HG03354 (cell line): ENCODE measurements around the gene FGD5.

Experiments used
- ATAC-seq: cut with Tn5 transposase; IDR thresholded peaks from one replicate; pipeline ENCODE4 v1.9.1; 2021; ENCODE audit warnings: mild to moderate bottlenecking; ENCODE audit not compliant: unreplicated experiment, poor library complexity, severe bottlenecking

The FGD5 gene

DNA sequence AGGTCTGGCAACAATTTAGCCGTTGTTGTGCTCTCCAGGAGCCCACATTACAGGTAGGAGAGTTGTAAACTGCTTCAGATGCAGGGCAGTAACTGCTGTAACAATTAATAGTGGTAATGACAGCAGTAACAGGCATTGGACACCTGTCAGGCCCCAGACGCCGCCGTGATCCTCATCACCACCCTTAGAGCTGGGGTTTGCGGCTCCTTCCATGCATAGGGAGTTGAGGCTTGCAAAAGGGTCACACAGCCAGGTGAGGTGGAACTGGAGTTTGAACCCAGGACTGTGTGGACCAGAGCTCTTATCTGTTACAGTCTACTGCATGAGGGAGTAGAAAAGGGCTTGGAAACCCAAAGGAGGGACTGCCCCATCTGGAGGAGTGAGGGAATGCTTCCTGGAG lies 101.8 kb downstream of the FGD5 start:
- ATAC-seq: no peak

DNA sequence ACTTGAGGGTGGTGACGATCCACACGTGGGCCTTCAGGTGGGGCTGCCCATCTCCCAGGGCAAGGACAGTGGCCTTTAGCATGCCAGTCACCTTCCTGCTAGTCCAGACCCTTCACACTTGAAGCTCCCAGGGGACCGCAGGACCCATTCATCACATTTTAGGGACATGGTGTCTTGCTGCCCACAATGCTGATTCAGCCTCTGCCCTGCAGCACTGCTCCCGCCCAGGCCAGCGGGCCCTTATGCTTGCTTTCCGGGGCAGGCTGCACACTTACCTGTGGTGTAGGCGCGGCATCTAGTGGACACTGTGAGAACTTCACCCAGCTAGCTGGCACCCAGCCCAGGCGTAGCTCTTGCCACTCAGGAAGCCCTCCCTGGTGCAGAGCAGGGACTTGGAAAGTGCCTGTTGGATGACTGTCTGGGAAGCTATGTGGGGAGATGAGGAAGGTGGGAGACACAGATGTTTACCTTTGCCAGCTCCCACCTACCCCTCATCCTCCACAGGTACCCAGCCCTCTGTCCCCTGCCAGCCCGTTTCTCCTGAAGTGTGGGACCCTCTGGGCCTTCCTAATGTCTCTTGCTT lies 102.4 kb downstream of the FGD5 start:
- peak; percentile 92 for ATAC-seq

DNA sequence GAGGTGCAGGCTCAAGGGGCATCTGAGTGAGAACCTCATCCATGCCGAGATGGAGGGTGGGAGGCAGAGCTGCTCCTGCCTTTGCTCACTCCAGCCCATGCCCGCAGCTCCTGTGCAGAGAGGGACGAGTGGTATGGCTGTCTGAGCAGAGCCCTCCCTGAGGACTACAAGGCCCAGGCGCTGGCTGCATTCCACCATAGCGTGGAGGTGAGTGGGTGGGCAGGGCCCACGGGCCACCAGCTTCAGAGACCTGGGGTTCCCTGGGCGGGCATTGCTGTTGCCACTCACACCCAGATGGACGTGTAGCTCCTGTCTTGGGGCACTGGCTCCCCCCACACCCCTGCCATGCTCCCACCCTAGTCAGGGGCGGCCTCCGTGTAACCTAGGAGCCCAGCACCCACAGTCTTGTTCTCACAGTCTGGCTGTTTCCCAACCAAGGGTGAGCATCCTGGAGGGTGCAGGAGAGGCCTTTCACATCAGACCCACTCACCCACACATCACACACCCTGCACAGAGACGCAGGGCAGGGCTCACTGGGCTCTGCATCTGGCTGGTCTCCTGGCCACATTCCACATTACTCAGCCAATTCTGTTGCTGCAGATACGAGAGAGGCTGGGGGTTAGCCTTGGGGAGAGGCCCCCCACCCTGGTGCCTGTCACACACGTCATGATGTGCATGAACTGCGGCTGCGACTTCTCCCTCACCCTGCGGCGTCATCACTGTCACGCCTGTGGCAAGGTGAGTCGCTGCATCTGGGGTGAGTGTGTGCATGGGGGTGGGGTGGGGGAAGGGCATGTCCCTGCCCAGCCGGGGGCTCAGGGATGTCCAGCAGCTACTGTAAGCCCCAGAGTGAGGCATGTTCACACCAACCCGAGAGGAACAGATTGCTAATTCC lies 103.3 kb downstream of the FGD5 start:
- no peak for ATAC-seq

DNA sequence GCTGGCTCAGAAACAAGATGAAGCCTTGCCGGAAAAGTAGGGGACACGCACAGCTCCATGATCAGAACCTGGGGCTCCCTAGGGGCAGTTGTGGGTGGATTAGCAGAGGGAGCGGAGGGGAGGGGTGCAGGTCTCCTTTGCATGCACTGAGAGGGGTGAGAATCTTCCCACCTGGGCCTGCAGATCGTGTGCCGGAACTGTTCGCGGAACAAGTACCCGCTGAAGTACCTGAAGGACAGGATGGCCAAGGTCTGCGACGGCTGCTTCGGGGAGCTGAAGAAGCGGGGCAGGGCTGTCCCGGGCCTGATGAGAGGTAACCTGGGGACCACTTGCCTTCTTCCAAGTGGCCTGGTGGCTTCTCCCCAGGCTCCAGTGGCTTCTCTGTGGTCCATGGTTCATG lies 104.1 kb downstream of the FGD5 start:
- ATAC-seq: no peak

DNA sequence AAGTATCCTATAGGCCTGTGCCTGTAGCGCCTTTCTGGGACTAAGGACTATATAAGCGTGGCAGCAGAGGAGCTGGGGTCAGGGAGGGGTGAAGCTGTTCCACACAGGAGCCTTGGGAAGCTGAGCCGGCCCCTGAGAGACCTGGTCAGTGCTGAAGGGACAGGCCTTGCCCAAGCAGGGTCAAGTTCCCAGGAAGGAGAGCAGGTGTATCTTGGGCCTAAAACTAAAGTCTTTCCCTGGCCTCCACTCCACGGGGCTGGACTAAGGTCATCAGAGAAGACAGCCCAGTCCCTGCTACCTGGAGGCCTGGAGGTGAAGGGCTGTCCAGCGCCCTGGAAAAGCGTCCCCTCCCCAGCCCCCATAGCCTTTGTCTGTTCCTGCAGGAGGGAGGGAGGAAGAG lies 104.7 kb downstream of the FGD5 start:
- ATAC-seq: no peak

DNA sequence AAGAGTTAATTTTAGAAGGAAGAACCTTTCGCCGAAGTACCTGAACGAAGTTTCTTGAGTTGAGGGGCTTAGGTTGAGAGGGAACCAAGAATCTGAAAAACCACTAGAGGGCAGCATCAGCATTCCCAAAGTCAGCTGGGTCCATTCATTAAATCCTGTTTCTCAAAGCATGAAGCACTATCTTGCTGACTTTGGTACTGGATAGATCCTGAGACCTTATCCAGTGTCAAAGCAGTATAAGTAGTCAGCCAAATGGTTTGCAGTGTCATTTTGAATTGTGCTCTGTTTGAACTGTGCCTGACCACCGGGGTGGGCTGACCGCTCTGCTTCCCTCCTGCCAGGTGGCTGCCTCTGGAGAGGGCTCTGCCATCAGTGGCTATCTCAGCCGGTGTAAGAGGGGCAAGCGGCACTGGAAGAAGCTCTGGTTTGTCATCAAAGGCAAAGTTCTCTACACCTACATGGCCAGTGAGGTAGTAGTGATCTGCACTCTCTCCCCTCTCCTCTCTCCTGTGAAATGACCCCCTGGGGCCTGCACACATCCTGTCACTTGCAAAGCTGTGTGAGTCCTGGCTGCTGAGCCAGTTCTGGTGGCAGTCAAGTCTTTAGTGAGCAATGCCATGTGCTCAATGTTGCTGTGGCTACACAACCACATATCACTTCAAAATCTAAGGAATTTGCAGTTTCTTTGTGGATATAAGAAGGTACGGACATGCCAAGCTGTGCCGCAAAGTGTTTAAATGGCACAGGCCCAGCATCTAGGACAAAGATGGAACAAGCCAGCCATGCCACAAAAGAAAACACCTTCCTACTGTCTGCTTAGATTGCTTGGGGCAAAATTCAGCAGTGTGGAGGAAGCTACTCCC lies 107.2 kb downstream of the FGD5 start:
- ATAC-seq: no peak

DNA sequence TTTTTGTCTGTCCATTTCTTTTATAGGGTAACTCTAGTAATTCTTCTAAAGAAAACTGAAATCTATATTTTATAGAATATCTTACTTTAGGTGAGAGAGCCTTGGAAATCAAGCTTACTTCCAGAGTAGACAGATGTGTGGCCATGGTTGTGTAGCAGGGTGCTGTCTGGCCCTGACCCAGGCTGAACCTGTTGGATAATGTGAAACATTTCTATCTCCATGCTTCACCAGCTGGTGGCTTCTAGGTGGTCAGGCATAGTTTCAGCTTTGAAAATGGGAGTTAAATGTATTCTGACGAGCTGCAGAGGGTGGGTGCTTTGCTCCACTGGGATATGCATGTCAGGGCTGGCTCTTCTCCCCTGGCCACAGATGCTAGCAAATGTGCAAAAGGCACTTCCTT lies 107.8 kb downstream of the FGD5 start:
- no peak for ATAC-seq

DNA sequence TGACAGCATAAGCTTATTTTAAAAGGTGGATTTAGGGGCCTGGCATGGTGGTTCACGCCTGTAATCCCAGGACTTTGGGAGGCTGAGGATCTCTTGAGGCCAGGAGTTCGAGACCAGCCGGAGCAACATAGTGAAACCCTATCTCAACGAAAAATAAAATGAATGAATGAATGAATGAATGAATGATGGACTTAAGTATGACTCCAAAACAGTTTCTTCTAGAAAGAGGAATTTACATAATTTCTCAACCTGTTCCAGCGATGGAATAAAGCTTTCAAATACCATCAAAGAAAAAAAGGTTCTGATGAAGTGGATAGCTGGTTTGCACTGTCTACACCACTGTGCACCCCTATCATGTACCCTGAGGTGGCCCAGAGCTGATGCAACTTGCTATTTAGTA lies 108.5 kb downstream of the FGD5 start:
- ATAC-seq: no peak

DNA sequence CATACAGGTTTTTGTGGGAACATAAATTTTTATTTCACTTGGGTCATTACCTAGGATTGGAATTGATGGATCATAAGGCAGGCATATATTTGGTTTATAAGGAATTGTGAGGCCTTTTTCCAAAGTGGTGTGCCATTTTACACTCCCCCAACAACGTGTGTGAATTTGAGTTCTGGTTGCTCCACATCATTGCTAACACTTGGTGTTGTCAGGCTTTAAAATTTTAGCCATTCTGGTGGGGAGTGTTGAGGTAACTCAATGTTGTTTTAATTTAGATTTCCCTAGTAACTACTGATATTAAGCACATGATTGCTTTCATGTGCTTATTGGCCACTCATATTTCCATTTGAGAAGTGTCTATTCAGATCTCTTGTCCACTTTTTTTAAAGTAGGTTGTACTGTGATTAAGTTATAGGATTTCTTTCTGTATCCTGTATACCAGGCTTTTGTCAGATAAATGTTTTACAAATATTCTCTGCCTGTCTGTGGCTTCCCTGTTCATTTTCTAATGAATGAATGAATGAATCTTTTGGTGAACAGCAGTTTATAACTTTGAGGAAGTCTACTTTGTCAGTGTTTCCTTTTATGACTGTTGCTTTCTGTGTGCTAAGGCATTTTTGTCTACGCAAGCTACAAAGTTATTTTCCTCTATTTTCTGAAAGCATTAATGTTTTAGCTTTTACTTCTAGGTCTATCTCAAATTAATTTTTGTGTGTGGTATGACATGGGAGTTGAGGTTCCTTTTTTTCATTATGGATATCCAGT lies 110.7 kb downstream of the FGD5 start:
- no peak for ATAC-seq

DNA sequence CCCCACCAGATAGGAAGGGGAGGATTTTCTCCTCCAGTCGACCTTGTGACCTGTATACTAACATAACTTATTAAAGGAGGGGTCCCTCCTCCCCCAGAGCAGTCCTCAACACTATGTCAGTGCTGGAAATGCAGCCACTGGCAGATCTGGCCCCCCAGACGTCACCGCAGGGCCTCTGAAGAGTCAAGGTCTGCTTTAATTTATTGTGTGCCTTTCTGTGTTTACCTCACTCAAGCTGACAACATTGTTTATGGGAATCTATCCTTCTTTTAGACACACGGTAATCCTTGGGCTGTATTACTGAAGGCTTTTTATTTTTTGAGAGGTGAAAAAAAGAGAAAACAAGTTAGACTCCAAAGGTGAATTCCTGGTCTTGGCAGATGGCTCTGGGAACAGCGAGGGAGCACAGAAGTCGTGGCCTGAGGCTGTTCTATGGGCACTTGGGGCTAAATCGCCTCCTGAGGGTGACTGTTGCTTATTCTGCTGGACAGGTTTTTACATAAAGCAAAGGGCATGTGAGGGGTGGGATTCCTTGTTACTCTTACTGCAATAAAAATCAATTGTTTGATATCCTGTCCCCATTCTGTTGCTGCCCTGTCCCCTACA lies 115.2 kb downstream of the FGD5 start:
- ATAC-seq: no peak

DNA sequence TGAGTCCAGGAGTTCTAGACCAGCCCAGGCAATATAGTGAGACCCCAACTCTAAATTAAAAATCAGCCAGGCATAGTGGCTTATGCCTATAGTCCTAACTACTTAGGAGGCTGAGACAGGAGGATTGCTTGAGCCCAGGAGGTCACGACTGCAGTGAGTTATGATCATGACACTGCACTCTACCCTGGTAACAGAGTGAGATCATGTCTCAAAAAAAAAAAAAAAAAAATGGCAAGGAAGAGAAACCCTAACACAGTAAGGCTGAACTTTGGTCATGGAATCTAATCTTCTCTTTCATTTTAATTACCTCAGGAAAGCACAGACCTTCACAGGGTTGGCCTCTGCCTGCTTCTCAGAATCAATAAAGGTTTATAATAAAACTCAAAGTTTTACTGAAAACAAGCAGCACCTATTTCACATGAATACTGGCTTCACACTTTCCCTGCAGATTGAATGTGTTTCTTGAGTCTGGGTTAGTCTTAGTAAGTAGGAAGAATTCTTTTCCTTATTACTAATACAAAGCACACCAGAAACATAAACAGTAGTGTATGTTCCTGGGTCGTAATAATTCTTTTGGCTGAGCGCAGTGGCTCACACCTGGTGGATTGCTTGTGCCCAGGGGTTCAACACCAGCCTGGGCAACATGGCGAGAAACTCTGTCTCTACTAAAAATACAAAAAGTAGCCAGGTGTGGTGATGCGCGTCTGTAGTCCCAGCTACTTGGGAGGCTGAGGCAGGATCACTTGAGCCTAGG lies 117.0 kb downstream of the FGD5 start:
- no peak for ATAC-seq

DNA sequence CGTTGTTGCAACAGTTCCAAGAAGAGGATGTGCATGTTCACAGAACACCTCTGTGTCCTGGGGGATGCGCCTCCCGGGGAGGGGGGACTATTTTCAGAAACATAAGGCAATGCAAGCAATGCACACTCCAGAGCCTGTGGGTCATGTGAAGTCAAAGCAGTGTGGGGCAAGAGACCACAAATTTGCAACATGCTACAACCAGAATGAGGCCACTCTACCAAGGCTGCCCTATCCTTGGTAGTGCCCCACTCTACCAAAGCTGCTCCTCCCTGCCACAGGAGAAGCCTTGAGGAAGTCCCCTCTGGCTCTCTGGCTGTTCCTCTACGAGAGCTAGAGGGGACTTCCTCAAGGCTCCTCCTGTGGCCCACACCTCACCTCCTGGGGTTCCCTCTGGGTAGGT lies 120.2 kb downstream of the FGD5 start:
- no peak for ATAC-seq

DNA sequence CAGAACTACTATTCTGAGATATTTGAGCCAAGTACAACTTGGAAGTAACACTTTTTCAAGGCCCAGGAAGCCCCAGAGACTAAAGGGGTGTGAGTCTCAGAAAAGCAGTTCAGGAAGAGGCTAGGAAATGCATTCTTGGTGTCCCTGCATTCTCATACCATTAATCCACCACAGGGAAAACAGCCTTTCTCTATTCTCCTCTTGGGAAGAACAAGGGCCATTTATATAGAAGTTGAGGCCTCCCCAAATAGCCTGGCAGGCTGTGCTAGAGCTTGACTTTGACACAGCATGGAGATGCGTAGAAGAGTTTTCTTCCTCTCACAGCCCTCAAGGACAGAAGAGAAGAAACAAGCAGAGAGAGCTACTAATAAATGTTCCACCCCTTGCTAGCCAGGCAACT lies 123.1 kb downstream of the FGD5 start:
- ATAC-seq: no peak

DNA sequence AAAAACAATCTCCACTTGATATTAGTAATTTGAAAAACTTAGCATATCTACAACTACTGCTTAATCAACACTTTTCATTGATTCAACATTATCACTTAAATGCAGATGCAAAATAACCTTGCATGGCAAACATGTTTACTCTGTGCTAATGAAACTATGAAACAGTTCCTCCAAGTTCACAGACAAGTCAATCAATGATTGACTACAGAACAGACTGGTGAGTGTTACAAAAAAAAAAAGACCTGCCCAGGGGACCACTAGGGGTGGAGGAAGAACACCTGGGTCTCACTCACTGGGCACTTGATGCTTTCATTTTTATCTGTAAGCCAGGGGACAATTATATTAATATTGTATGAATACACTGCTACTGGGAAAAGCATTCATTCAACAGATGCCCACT lies 124.3 kb downstream of the FGD5 start:
- peak; percentile 42 for ATAC-seq

DNA sequence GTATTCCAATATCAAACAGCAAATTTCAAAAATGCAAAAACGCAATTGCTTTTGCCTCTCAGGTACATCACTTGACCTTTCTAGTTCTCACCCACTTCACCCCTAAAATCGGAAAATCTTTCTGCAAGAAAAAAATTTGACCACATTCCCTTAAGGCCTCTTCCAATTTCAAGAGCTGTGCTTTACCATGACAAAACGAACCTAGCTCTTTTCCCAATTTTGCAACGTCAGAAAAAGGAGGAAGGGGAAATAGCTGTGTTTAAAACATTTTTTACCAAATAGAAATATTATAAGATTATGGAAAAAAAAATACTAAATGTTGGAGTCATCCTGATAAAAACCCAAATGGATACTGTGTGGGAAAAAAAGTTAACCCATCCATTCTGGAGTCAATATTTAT lies 127.5 kb downstream of the FGD5 start:
- ATAC-seq: no peak

DNA sequence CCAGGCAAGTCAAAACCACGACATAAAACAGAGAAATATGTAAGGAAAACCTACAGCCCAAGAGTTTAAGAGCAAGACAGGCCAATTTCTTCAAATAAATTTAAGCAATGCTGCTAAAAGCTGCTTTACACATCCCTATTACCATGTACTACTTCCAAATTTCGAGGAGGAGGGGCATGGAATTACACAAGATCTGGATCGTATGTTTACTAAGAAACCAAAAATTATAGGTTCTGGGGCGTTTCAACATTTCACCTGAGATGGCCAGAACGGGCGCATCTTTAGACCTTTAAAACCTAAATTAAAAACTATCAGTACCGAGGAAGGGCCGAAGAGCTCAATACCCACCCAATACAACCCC lies 128.0 kb downstream of the FGD5 start:
- no peak for ATAC-seq

DNA sequence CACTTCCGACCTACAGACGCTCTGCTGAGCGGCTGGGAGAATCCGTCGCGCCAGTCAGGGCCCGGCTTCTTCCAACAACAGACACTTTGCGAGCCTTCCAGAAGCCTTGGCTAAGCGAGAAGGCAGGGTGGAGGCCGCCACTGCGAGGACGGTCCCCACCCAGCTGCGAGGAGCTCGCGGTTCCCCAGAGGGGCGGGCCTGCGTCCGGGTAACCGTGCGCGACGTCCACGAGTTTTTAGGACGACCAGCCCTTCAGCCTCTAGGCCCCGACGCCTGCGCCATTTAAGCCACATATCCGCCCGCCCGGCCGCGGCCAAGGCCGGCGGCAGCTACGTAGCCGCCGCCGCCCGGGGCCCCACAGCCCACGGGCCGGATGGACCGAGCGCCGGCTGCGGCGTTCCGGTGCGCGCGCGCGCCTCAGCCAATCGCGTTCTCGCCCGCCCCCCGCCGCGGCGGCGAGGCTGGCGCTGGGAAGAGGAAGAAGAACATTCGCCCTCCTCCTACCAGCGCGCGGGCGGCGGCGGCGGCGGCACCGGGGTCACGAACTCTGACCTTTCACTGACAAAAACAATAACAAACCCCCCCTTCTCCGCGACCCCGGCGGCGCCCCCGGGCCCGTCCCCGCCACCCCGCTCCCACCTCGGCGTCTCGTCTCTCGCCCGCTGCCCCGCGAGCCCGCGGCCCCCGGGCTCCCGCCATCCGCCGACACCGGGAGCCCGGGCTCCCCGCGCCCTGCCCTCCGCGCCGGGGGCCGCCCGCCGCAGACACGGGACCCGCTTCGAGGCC lies 128.5 kb downstream of the FGD5 start, which contains the start of gene NR2C2:
NR2C2 (plus strand) TSS at position 484 of the 786 bp plus-strand sequence. CDS start 56,332 bp downstream, outside the sequence.
- ATAC-seq: peak; percentile 53
